ENCODE measurements around the gene NABP1.

Gene NABP1

DNA sequence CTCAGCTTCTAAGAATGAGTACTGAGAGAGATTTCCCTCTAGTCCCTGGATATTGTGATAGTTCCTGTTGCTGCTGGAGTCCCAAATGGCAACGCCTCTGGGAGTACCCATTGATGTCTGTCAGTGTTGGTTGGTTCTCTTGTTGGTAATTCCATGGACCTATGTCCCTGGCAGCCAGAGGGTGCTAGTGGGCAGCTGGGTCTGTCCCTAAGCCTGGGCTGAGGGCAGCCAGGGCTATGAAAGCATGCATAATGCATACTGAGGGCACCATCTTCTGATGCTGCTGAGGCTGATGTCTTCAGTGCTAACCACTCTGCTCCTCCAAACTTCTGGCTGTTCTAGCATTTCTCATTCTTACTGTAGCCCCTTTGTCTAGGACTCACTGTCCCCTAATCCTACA is 35.9 kb downstream of the NABP1 start:
- no peak for DNase-seq

DNA sequence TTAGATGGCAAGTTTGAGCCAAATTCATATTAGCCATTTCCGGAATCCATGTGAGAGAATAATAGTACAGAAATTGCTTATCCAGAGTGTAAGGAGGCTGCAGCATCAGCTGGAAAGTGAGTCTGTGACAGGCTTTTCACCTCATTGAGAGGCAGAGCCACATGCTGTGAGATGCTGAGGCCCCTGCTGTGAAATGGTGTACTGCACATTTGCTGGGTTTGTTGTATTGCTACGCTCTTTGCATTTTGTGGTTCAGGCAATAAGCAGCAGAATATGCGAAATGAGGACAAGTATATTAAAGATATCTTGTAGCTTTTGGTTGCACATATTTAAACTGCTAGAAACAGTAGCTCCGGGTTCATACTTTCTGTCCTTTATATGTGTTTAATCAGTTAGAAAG is 37.0 kb downstream of the NABP1 start:
- no peak for DNase-seq

DNA sequence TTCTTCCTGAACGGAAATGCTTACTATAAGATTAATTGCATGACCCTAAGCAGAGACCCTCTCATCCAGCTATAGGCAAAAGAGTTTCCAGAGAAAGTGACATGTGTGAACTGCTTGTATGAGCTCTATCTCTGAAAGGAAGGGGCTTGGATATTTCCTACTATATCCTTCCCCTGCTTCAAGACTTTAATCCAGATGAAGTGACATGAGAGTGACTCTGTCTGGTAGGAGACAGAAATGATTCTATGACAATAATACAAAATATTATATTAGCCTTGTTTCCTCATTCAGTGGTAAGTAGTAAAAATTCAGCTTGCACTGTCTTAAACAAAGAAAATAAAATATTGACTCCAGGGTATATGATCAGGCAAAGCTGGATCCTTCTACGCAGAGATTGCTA is 37.5 kb downstream of the NABP1 start:
- DNase-seq = no peak

DNA sequence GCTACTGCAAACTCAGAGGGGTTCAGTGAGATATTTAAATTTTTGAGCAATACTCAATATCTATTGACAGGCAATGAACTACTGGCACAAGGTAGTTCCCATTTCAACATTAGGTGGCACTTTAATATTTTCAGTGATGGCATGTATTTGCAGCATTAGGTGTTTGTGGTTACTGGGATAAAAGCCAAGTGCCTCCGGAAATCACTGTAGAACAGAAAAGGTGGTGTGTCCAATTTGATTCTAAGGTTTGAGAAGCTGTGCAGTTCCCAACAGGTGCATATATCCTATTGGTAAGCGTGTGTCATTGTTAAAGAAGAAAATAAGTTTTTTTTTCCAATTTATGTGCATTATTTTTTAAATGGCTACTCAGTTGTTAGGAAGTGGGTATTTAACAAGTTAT is 41.3 kb downstream of the NABP1 start:
- no peak for DNase-seq

DNA sequence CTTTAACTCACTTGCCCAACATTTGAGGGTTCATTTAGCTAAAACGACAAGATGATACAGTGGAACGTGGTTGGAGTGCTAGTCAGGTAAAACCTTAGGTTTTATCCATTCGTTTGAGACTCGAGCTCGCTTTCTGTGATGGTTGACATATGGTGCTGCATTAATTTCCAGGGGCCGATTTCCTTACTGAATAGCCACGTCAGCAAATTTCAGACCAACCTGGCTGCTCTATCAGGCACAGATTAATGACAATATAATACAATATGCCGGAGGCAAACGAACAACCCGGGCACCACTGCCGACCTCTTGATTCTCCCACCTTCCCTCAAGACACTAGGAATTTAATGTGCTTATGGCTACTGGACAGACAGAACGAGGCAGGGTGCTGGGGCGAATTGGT is 42.0 kb downstream of the NABP1 start:
- DNase-seq = no peak

DNA sequence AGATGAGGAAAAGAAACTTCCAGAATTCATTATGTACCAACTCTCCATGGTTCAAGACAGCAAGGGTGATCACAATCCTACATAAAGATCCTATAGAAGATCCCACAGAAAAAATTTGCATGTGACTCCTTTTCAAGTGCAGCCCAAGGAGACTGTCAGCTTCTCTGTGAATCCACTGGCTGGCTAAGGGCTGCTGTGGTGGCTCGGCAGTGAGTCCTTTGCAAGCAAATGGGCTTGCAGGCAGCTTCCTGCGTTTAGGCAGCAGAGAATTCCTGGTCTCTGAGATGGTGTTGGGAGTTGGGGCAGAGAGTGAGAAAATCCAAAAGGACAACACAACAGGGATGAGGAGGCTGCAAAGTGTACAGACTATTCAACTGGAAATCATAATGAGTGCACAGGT is 43.4 kb downstream of the NABP1 start:
- no peak for DNase-seq

DNA sequence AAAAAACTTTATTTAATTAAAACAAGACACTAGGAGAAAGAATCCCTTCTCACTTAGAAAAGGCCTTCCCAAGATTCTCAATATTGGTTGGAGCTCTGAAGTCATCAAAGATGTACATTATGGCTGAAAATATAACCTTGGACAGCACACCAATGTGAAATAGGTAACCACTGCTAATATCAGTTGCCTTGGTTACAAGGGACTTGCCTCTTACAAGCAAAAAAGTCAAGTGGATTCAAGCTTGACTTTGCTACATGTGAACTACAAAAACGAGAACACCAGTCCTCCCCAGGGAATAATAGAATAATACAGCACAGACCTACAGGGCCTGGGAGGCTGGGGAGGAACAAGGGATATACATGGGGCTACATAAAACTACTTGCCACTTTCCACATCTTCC is 46.1 kb downstream of the NABP1 start:
- DNase-seq = no peak

DNA sequence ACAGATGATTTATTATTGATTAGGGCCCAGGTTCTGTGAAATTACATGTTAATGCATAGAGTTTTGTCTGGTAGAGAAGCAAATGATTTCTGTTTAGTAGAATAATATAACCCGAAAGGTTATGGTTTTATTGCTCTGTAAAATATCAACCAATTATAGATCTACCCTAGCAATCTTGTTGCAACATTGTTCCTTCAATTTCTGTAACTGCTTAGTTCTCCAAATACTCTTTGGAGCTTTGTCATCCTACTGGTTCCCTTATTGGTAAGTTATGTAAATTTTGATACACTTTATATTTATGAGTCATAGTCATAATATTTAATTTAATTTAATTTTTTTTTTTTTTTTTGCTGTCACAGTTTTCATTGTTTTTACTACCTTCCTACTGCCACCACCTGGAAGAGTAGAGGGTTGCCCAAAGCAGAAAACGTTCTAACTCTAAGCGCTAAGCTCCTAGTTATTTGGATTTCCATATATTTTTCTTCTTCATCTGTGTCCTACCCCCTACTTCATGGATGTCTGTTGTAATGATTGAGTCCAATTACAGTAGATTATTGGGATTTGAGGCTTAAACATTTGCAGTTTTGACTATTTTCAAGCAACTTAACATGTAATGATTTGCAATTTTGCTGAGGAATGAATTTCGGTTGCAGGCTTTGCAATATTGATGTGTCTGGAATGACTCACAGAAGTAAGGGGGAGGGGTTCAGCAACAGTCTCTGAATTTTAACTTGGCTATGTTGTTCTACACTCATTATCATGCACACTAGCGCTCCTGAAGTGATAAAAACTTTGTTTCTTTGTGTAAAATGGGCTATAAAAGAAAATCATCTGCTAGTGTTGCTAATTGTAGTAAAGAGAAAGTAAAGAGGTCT is 51.1 kb downstream of the NABP1 start:
- peak; percentile 46 for DNase-seq

DNA sequence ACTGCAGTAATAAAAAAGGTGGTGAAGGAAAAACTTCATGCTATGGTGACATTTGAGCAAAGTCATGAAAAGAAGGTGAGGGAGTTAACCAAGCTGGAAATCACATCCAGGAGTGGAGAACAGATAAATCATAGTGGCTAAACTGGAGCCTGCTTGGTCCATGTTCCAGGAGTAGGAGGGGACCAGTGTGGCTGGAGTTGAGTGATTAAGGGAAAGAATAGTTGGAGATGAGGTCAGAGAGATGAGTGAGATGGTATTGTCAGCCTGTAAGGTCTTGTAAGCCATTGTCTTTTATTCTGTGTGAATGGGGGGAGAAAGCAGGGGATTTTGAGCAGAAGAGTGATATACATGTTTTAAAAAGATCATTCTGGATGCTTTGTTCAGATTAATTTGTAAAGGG is 52.3 kb downstream of the NABP1 start:
- DNase-seq = no peak
